Thoracic aorta (tissue), 2 donors: Measurements from ENCODE around the gene LUZP2. TPM values are rescaled to one million over a fixed set of nuclear protein-coding genes. Genes with fewer than 3 reads are reported as not detected.

Source experiments
- ATAC-seq: fragments of 150-250 bp; one replicate; pipeline ENCODE4 v1.8.0; 2017; ENCODE audit warnings: low read depth; ENCODE audit not compliant: insufficient number of reproducible peaks, low FRiP score
- DNase-seq: peaks from one replicate; pipeline ENCODE4 v3.0.0-alpha.2; 2020; ENCODE audit warnings: low spot score
- H3K27ac ChIP-seq, 2 donors: fragments of 200-600 bp; sonication (generic); 1 replicate in 1 of 2; 2 replicates in 1 of 2; pipeline ENCODE4 v1.5.1; 2016; ENCODE audit warnings: mild to moderate bottlenecking in 2 of 2, moderate library complexity in 2 of 2
- H3K27me3 ChIP-seq: fragments of 200-600 bp; sonication (generic); replicated peaks from 2 replicates; pipeline ENCODE4 v1.6.0; 2016; ENCODE audit warnings: mild to moderate bottlenecking; ENCODE audit not compliant: insufficient read depth
- H3K36me3 ChIP-seq: fragments of 200-600 bp; sonication (generic); one replicate; pipeline ENCODE4 v1.5.1; 2016
- H3K4me1 ChIP-seq, 2 donors: fragments of 200-600 bp; sonication (generic); 1 replicate in 1 of 2; 2 replicates in 1 of 2; pipeline versions ENCODE4 v1.5.1 to v1.6.0; 2016; ENCODE audit warnings: low read depth in 2 of 2, mild to moderate bottlenecking in 1 of 2; ENCODE audit not compliant: control insufficient read depth in 1 of 2
- H3K4me3 ChIP-seq: fragments of 200-600 bp; sonication (generic); 2 replicates; pipeline ENCODE4 v1.5.1; 2016; ENCODE audit warnings: mild to moderate bottlenecking
- H3K9me3 ChIP-seq: fragments of 200-600 bp; sonication (generic); 2 replicates; pipeline ENCODE4 v1.5.1; 2016
- total RNA-seq, 2 donors: library from RNA; depleted of rRNA; stranded (reverse); fragments of >200 nt; gene quantifications; one replicate each; pipeline versions ENCODE4 v1.1.0 to v1.2.3, GENCODE V29; 2016
- TF ChIP-seq, protein P1 (sequence below): fragments of 200-600 bp; sonication (generic); IDR thresholded peaks from one replicate; pipeline ENCODE4 v1.5.1; 2019; ENCODE audit warnings: antibody characterized with exemption

Gene LUZP2
- total RNA-seq, 2 donors from 2014 or later = 0.41 TPM; not detected in 1

DNA sequence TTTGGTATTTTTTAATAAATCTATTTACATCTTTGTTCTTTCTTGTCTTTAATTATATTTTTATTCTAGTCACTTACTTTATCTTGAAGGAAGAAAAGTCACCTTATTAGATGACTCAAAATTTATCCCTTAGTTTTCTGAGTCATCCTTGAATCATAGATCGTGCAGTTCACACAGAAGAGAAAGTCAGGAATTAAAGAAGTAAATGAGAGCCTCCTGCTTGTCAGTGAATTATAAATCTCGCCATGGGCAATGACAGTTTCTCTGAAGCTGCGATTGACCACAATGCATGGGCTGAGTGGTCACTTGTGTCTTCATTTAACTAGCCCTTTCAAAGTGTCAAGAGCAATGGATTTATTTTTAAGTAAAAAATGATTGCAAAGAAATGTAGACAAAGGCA, 91.2 kb downstream of the LUZP2 start:
- Histone ChIP-seq H3K27ac (no peak overlapping the region), H3K9me3 (no peaks in the 10 kb centered on the region), H3K4me3 (no peak overlapping the region), H3K36me3 (no peaks in the 10 kb centered on the region), H3K27me3 (no peaks in the 10 kb centered on the region), H3K4me1 (no peaks in the 10 kb centered on the region)
- DNase-seq (no peak), ATAC-seq (no peak)
- TF ChIP-seq, protein P1, sequence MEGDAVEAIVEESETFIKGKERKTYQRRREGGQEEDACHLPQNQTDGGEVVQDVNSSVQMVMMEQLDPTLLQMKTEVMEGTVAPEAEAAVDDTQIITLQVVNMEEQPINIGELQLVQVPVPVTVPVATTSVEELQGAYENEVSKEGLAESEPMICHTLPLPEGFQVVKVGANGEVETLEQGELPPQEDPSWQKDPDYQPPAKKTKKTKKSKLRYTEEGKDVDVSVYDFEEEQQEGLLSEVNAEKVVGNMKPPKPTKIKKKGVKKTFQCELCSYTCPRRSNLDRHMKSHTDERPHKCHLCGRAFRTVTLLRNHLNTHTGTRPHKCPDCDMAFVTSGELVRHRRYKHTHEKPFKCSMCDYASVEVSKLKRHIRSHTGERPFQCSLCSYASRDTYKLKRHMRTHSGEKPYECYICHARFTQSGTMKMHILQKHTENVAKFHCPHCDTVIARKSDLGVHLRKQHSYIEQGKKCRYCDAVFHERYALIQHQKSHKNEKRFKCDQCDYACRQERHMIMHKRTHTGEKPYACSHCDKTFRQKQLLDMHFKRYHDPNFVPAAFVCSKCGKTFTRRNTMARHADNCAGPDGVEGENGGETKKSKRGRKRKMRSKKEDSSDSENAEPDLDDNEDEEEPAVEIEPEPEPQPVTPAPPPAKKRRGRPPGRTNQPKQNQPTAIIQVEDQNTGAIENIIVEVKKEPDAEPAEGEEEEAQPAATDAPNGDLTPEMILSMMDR = no peak

DNA sequence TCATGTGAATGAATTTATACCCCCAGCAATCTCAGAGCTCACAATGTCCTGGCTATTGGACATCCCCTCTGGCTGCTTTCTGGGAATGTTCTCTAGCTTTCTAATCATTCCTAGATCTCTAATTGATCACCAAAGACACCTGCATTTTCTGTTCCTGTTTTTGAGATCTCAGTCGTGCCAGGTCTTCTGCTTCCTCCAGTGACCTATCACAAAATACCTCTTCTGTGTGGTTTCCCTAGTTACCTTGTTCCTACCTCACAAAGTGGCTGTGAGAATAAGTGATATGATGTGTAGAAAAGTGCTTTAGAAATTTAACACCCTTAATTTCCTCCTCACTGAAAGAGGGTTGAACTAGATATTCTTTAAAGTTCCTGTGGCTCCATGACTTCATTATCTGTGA, 92.2 kb downstream of the LUZP2 start:
- H3K27me3 ChIP-seq = no peaks in the 10 kb centered on the region
- H3K9me3 ChIP-seq = no peaks in the 10 kb centered on the region
- no peaks in the 10 kb centered on the region for H3K4me1 ChIP-seq
- no peak for DNase-seq
- no peak overlapping the region for H3K27ac ChIP-seq
- no peak for ATAC-seq
- H3K36me3 ChIP-seq = no peaks in the 10 kb centered on the region
- TF ChIP-seq, protein P1 = no peak
- no peak overlapping the region for H3K4me3 ChIP-seq

DNA sequence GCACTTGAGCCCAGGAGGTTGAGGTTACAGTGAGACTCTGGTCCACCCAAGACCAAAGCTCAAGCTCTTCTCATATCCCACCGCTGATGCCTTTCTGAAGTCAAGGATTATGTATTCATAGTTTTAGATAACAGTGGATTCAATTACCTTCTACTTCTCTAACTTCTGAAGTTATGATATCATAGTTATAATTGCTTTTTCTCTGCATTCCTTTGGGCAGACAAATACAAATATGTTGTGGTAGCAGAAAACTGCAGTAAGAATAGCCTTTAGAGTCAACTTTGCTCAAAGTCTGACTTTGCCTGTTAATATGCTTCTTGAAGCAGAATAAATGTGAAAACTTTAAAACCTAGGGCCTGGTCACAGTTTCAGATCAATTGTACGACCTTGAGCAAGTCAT, 94.4 kb downstream of the LUZP2 start:
- TF ChIP-seq, protein P1 = no peak
- no peaks in the 10 kb centered on the region for H3K36me3 ChIP-seq
- no peak overlapping the region for H3K4me3 ChIP-seq
- DNase-seq = no peak
- no peaks in the 10 kb centered on the region for H3K9me3 ChIP-seq
- no peak overlapping the region for H3K27ac ChIP-seq
- no peaks in the 10 kb centered on the region for H3K4me1 ChIP-seq
- no peak for ATAC-seq
- no peaks in the 10 kb centered on the region for H3K27me3 ChIP-seq

DNA sequence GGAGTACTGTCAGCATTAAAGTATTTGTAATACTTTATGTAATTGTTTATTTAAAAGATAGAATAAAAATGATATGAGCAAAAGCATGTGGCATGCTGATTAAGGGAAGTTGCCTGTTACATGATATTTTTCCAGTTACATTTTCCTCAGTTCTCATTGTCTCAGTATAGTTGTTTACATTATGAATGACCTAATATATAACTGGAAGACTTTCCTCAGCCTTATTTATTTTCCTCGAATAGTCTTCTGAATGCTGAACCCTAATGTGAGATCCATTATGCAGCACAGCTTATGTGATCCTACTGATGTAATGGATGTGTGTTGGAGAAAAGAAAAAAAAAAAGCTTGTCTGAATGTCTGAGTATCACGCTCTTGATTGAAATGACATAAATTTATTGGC, 95.5 kb downstream of the LUZP2 start:
- Histone ChIP-seq H3K27me3 (no peaks in the 10 kb centered on the region), H3K9me3 (no peaks in the 10 kb centered on the region), H3K4me1 (no peaks in the 10 kb centered on the region), H3K27ac (no peak overlapping the region), H3K36me3 (no peaks in the 10 kb centered on the region), H3K4me3 (no peak overlapping the region)
- TF ChIP-seq, protein P1 = no peak
- no peak for ATAC-seq
- no peak for DNase-seq

DNA sequence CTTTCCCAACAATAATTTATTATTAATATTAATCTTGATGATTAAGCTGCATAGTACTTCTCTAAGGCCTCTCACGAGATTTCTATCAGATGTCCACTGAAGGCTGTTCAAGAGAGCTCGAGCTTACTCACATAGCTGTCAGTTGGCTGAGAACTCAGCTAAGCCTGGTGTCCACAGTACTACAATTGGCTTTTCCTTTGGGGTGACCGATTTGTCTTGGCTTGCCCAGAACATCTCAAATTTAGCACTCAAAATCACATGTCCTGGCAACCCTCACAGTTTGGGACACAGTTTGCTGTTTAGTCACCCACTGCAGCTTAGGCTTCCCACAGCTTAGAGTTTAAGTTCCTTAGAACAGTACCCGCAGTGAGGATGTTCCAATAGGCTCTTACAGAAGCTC, 96.5 kb downstream of the LUZP2 start:
- H3K27me3 ChIP-seq = no peaks in the 10 kb centered on the region
- no peaks in the 10 kb centered on the region for H3K4me1 ChIP-seq
- TF ChIP-seq, protein P1 = no peak
- H3K27ac ChIP-seq = no peak overlapping the region
- no peaks in the 10 kb centered on the region for H3K9me3 ChIP-seq
- ATAC-seq (no peak), DNase-seq (no peak)
- no peak overlapping the region for H3K4me3 ChIP-seq
- H3K36me3 ChIP-seq = no peaks in the 10 kb centered on the region
